ENCODE measurements around the gene SEC62.

SEC62 gene

GRCh38 chr3:169966428-169966950 lies at the start of gene SEC62:
Gene SEC62 (plus strand): TSS chr3:169966807. CDS start chr3:169966823, 16 bp downstream.
- peak; percentile 91 for DNase-seq (ENCODE audit: low read depth)

- DNase-seq (ENCODE audit: low read depth), result no peak
Measured at GRCh38 chr3:169923189-169923588, 43.4 kb upstream of the SEC62 start.

GRCh38 chr3:169923831-169924230 lies 42.8 kb upstream of the SEC62 start:
- DNase-seq (ENCODE audit: low read depth), result no peak

- DNase-seq (ENCODE audit: low read depth), result no peak
Measured at GRCh38 chr3:169929830-169930519, 36.6 kb upstream of the SEC62 start.

- DNase-seq (ENCODE audit: low read depth), result no peak
Measured at GRCh38 chr3:169930843-169931242, 35.8 kb upstream of the SEC62 start.

- DNase-seq (ENCODE audit: low read depth), result no peak
Measured at GRCh38 chr3:169931747-169932520, 34.7 kb upstream of the SEC62 start.

GRCh38 chr3:169939320-169939719 lies 27.3 kb upstream of the SEC62 start:
- no peak for DNase-seq (ENCODE audit: low read depth)

GRCh38 chr3:169939751-169940150 lies 26.9 kb upstream of the SEC62 start:
- no peak for DNase-seq (ENCODE audit: low read depth)

- DNase-seq (ENCODE audit: low read depth), result no peak
Measured at GRCh38 chr3:169940470-169941181, 26.0 kb upstream of the SEC62 start.

GRCh38 chr3:169945313-169945712 lies 21.3 kb upstream of the SEC62 start:
- DNase-seq (ENCODE audit: low read depth), result no peak

- DNase-seq (ENCODE audit: low read depth), result no peak
Measured at GRCh38 chr3:169946336-169946735, 20.3 kb upstream of the SEC62 start.

GRCh38 chr3:169948559-169949448 lies 17.8 kb upstream of the SEC62 start:
- DNase-seq (ENCODE audit: low read depth), result no peak

- no peak for DNase-seq (ENCODE audit: low read depth)
Measured at GRCh38 chr3:169952045-169952444, 14.6 kb upstream of the SEC62 start.

GRCh38 chr3:169953462-169954141 lies 13.0 kb upstream of the SEC62 start:
- no peak for DNase-seq (ENCODE audit: low read depth)

- no peak for DNase-seq (ENCODE audit: low read depth)
Measured at GRCh38 chr3:169954142-169954756, 12.4 kb upstream of the SEC62 start.

- no peak for DNase-seq (ENCODE audit: low read depth)
Measured at GRCh38 chr3:169955406-169955805, 11.2 kb upstream of the SEC62 start.

GRCh38 chr3:169964176-169964575 lies 2.4 kb upstream of the SEC62 start:
- no peak for DNase-seq (ENCODE audit: low read depth)

- DNase-seq (ENCODE audit: low read depth), result no peak
Measured at GRCh38 chr3:169965562-169966427, 812 bp upstream of the SEC62 start.

Data from activated gamma-delta T cell treated with anti-CD3 and anti-CD28 coated beads, Interleukin-2, amount 50 U/mL, for 16 hours (primary cell).